GM18507 (cell line): ENCODE results near the gene MEF2A.
A peak's percentile ranks its signal among the peaks of the same experiment; 100 is the strongest.
"Not testable (repeated sequence)": the region's sequence is repeated elsewhere in the genome, so short reads cannot be mapped to it uniquely, and the experiment has no call there.

Experiments
- DNase-seq: peaks from one replicate; pipeline ENCODE4 v3.0.0; 2011; ENCODE audit warnings: low read depth; ENCODE audit not compliant: insufficient read length; ENCODE audit errors: extremely low spot score
- FAIRE-seq: peaks from 2 replicates; lab custom pipeline; 2011; peaks lifted over from hg19 to GRCh38; lab: Jason Lieb, UNC

MEF2A gene

DNA sequence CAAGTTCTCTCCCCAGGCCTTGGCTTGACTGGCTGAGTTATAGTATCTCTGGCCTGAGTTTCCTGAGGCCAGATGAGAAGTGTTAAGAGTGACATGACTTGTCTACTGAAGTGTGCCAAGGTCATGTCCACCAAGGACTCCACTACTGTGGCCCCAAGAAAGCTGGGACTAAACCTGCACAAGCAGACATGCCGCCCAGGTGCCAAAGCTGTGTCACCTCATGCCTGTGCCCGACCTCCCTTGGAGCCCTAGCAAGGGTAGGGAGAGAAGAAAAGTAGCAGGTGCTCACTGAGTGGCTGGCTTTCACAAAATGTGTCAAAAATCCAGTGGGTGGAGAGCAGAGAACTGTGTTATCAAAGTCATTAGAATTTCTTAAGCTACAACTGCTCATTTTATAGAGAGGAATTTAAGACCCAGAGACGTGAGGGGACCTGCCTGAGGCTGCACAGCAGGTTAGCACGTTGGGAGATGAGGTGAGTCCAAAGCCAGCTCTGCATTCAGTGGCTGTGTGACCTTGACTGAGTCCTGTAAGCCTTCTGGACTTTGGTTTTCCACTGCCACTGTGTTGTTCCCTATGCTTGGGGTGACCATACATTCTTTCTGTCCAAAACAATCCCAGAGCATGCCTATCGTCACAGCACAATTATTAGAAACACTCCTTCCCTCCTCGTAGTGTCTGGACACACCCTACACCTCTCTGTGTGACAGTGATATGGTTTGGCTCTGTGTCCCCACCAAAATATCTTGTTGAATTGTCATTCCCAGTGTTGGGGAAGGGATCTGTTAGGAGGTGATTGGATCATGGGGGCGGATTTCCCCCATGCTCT is 172.4 kb downstream of the MEF2A start:
- DNase-seq (no peak), FAIRE-seq (no peak)

DNA sequence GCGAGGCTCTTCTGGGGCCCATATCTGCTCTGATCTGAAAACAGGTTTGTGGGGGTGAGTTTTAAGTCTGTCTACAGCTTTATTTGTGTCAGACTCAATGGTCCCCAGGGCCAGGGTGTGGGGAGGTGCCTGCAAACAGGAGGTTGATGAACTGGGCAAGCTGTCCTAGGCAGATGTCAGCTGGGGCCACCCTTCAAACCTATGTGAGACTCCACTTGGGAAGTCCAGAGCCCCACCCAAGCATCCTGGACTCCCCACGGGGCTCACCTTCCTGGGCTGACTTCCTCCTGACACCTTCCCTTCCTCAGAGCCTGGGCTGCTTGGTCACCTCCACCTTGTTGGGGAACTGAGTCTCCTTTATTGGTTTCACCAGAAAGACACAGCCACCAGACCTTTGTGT is 176.1 kb downstream of the MEF2A start:
- FAIRE-seq (no peak), DNase-seq (no peak)

- no peak for DNase-seq
- FAIRE-seq = no peak
Observed at GRCh38 chr15:99744142-99744541, 178.4 kb downstream of the MEF2A start.

GRCh38 chr15:99745370-99746086 is 179.7 kb downstream of the MEF2A start:
- FAIRE-seq (no peak), DNase-seq (no peak)

DNA sequence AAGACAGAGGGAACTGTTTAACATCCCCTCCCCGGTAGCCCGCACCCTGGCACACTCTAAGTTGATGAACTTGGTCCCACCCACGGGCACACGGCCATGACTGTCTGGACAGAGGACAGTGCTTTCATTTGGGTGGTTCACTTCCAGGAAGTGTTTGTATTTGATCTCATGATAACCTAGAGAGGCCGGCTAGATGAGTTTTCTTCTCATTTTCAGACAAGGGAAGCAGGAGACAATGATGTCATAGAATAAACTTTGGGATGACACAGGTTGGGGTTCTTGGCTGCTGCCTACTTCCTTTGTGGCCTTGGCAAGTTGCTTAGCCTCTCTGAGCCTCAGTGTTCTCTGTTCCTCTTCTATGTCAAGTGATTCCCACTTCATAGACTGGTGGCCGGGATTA is 183.6 kb downstream of the MEF2A start:
- FAIRE-seq (no peak), DNase-seq (no peak)

DNA sequence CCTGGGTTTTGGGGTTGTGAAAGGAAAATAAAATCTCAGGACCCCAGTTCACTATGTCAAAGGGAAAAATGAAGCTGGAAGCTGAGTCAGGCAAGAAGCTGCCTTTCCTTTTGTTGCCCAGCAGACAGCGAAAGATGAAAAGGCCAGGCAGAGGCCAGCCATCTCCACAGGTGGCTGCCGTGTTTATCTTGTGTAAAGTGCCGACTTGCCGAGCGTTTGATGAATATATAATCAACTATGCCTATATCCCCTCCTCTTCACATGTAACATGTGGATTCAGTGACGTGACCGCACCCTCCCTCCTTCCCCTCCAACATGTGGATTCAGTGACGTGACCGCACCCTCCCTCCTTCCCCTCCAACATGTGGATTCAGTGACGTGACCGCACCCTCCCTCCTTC is 184.5 kb downstream of the MEF2A start:
- FAIRE-seq, DNase-seq: not testable (repeated sequence)

DNA sequence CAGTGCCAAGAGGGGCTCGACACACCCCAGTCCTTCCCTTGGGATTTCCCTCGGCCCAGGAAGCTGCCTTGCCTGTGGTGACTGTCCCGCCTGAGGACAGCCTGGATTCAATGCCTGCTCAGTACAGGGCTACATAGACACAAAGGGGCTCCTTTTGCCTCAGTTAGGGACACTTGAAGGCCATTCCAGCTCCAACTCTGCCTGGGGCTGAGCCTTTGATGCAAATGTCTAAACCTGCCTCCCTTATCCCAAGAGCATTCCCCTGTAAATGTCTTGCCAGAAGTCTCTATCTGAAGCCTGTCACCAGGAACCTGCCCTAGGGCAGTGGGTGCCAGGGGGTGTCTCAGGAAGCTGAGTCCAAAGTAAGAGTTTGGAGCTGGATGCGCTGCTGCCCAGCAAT is 186.8 kb downstream of the MEF2A start:
- no peak for DNase-seq
- no peak for FAIRE-seq

GRCh38 chr15:99753066-99753465 is 187.3 kb downstream of the MEF2A start:
- DNase-seq (no peak), FAIRE-seq (no peak)

- DNase-seq = peak; percentile 70
- peak; percentile 90 for FAIRE-seq
Observed at GRCh38 chr15:99755692-99756409, 190.1 kb downstream of the MEF2A start.

- FAIRE-seq (no peak), DNase-seq (no peak)
Observed at GRCh38 chr15:99762288-99762687, 196.5 kb downstream of the MEF2A start.

- DNase-seq (no peak), FAIRE-seq (no peak)
Observed at GRCh38 chr15:99763827-99764226, 198.0 kb downstream of the MEF2A start.

- DNase-seq (no peak), FAIRE-seq (no peak)
Observed at GRCh38 chr15:99764522-99764921, 198.7 kb downstream of the MEF2A start.
